HK-2 (cell line): ENCODE measurements around the gene DGKZ.

Source experiments
- DNase-seq: peaks from one replicate; pipeline ENCODE4 v3.0.0-alpha.2; 2018; ENCODE audit not compliant: unreplicated experiment

Gene DGKZ

DNA sequence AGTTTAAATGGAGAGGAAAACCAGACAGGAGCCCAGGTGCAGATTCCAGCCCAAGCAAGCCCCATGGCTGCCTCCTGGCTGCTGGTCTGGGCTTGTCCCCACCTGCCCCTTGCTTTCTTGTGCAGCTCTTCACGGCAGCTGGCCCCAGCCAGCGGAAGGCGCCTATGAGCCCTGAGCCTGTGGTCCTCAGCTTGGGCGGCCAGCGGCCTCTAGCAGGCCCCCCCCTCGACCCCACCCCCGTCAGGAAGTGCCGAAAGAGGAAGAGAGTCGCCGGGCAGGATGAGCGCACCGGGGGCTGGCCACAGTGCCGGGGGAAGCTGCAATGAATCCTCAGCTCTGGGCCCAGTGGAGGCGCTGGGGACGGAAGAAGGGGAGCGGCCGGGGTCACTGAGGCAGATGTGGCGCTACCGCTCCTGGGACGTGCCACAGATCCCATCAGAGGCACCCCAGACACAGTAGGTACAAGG, 2.1 kb upstream of the DGKZ start:
- no peak for DNase-seq

DNA sequence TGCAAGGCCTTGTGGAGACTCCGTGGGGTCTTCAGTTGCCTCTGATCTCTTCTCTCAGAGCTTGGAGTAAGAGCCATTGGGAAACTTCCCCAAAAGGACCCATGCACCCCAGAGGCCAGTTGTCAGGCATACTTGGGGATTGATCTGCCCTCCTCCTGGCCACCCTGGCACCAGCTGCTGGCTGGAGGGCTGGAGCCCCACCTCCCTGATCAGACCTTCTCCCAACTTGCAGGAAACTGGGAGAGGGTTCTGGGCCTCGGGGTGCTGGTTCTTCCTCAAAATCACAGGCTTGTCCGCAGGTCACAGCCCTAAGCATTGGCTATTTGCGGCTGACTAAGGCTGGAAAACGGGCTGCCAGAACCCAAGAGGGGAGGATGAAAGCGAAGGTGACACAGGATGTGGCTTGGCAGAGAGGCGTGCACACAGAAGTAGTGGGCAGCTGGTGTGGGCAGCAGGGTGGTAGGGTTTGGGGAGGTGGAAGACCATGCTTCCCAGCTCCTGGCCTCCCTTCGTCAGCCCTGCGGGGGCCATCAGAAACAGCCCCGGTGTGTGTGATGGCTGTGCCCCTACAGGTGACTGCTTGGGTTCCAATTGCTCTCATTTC, 1.3 kb upstream of the DGKZ start:
- no peak for DNase-seq

DNA sequence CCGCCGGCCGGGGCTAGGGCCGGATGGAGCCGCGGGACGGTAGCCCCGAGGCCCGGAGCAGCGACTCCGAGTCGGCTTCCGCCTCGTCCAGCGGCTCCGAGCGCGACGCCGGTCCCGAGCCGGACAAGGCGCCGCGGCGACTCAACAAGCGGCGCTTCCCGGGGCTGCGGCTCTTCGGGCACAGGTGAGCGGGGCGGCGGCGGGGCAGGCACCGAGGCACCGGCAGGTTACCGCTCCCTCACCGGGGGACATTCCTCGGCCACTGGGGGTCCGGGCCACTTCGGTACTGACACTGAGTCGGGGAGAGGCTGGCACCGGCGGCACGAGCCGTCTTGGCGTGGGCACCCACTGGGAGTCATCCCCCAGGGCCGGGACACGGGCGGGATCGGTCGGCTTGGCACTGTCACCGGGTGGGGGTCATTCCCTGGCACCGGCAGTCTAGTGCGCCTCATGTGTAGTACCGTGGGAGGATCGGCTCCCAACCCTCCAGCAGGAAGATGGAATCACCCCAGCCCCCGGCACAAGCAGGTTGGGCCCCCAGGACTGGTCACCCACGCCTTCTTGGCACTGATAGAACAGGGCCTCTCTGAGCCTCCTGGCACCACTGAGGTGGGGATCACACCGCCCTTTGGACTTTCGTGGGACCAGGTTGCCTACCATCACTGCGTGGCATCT, 511 bp downstream of the DGKZ start:
- no peak for DNase-seq

DNA sequence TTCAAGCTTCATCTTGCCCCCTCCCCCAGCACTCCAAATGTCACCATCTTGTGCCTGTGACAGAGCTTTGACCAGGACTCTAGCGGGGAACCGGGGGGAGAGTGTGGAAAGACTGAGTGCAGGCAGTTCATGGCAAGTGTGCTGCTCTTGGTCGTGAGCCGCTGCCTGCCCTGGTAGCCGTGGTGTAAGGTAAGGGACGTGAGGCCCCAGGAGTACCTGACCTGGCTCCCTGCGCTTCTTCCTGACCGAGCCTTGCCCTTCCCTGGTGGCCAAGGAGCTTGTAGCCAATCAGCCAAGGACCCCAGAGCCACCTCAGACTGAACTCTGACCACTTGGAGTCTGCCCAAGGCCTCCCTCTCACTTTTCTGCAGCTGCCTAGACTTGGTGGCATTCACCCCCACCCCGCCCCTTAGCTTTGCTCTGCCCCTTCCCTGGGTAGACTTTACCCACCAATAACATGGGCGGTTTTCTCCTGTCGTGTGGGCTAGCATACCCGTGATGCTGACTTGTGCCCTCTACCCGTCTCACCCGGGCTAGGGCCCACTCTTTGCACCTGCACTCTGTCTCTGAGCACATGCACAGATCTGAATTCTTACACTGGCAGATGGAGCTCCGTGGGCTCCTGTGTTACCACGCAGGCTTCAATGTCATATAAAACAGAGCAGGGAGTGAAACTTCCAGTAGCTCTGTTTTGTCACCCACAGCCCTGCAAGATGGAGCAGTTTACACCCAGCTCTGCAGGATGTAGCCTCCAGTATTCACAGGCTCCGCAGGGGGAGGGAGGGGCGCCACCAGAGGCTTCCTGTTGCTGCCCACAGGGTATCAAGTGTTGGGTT, 1.5 kb downstream of the DGKZ start:
- no peak for DNase-seq

DNA sequence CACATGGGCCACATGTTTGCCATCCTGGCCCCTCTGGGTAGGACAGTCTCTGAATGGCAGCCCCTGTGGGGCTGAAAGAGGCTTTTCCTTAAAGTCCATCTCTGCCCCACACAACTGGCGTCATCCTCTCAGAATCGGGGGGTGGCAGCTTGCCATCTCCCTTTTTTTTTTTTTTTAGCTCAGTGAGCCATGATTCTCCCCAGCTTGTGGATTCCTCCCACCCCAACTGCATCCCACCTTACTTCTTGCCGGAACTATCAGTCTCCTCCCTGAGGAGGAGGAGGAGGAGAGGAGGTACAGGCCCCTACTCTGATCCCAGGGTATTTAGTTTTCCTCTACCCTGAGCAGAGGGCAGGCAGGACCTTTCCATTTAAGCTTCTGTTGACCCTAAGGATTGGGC, 3.4 kb downstream of the DGKZ start:
- DNase-seq, result no peak

DNA sequence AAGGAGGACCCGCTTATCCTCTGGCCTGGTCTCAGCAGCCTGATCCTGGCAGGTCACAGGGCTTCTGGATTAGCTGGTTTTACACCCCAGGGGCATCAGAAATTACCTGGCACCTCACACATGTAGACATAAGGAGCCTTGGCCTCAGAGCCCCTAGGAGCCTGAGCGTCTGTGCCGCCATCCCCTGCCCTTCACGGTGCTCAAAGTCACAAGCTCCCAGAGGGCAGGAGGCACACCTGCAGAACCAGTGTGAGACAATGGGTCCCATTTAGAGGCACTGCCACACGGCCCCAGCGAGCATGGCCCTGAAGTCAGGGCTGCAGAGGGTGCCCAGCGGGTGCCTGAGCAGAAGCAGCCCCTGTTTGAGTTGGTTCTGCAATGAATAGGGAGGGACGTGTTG, 3.9 kb downstream of the DGKZ start:
- no peak for DNase-seq

DNA sequence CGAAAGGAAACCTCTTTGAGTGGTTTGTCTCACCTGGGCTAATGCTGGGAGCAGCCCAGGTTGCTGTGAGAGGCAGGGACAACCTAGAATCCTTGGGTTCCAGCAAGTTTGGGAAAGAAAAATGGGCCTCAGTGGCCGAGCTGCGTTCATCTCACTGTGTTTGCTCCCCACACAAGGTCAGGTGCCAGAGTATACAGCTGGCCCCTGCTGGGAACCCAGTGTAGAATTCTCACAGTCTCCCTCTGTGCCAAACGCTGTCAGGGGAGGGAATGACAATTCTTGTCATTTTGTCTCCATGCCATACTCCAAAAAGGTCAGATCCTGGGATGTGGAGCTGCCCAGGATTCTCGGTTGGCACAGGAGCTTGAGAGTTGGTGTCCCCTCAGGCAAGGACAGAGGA, 4.3 kb downstream of the DGKZ start:
- DNase-seq, result no peak

DNA sequence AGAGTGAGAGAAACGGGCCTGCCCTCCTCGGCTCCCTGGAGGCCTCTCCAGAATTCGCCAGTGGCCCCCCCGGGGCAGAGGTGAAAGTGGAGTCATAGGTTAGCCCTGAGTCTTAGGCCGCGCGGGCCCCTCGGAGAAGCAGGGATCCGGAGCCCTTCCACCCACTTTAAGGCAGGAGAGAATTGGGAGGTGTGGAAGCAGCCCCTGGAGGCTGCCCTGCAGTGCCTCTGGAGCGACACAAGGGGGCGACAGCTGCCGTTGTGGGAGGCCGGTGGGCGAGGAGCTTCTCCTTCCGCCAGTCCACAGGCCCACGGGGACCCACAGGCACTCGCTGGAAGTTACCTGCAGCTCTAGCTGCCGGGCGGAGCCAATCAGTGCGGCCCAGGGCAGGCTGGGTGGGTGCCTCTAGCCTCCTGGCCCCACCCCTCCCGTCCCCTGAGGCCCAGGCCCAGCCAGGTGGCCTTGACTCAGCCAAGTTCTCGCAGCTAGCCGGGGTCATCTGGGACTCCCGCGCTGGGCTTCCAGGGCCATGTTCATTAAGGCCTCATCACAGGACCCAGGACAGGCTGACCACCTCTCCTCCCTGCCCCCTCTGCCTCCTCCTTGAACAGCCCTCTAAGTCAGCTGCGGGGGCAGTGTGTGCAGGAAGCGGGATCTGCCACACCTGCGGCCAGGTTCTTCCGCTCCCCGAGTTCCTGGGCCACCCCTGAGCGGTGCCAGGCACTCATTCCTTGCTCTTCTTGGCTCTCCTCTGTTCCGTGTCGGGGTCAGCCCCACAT, 5.0 kb downstream of the DGKZ start:
- no peak for DNase-seq

DNA sequence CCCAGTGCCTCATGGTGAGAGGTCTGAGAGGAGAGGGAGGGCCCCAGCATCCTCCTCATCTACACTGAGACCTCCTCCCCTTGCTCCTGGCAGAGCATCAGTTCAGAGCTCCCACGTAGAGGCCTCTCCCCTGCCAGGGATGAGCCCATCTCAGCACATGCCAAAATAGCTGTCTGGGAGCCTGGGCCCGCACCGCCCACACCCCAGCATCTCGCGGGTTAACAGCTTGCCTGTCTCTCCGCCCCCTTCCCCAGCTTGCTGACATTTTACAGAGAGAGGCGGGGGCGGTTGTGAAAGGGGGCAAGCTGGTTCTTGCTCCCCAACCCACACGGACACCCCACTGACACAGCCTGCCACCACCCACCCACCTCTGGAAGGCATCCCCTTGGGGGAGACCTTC, 6.4 kb downstream of the DGKZ start:
- DNase-seq, result no peak

DNA sequence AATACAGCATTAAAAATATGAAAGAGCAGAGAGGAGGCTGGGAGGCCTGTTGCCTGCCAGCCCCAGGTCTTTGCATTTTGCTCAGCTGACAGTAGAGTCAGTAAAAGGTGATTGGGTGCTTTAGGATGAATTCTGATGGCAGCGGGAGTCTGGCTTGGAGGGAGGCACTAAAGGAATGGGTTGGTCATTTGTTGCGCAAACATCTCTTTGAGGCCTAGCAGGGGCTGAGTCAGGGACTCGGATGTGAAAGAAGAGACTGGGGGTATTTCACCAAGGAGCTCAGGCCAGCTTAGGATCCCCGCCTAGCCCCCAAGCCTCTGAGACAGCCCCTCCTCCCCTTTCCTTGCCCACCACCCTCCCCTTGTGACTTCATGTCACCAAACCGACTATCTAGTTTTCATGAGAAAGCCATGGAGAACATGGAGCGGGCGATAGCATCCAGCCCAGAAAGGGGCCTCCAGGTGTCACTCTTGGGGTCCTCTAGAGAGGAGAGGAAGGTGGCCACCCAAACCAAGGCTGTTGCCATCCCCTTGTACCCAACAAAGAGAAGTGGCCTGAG, 9.7 kb downstream of the DGKZ start:
- no peak for DNase-seq

DNA sequence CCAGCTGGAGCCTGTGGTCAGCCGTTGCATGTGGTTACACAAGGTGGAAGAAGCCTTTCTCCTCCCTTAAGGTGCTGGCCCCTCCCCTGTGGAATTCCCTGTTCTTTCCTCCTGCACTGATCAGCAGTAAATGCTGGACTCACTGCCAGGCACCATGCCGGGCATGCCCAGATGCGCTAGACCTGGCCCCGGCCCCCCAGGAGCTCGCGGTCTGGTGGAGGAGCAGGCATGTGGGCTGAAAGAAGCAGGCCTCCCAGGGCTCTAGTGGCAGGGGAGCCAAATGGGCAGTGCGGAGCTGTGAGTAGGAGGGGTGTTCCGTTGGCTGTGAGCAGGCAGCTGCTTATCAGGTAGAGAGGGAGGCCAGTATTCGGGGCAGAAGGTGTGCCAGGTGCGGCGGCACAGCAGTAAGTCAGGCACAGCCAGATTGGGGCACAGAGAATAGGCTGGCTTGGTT, 10.2 kb downstream of the DGKZ start:
- no peak for DNase-seq

DNA sequence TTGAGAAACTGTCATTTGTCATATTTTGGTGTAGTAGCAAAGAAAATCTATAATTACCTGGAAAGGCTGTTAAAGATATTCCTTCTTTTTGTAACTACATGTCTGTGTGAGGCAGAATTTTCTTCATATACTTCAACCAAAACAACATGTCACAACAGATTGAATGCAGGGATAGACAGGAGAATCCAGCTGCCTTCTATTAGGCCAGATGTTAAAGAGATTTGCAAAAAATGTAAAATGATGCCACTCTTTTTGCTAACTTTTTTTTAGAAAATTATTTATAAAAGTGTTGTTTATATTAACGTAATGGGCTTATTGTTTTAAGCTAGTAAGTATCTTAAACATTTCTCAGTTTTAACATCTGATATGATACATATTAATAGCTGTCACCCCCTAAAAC, 12.7 kb downstream of the DGKZ start:
- DNase-seq, result no peak

DNA sequence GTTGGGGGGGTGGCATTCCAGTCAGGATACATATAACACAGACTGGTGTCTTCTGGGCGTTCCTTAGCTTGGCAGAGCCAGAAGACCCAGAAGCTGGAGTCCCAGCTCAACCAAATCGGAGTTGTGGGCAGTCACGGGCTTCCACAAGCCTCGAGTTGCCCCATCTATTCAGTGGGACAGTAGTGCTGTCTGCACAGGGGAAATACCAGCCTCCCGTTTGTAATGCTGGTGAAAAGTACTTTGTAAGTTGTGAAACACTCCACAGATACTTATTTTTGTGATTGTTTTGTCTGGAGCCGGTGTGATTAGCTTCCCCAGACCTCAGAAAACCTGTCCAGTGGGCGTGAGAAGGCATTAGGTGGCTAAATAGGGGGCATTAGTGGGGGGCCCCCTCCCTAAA, 13.6 kb downstream of the DGKZ start:
- no peak for DNase-seq

DNA sequence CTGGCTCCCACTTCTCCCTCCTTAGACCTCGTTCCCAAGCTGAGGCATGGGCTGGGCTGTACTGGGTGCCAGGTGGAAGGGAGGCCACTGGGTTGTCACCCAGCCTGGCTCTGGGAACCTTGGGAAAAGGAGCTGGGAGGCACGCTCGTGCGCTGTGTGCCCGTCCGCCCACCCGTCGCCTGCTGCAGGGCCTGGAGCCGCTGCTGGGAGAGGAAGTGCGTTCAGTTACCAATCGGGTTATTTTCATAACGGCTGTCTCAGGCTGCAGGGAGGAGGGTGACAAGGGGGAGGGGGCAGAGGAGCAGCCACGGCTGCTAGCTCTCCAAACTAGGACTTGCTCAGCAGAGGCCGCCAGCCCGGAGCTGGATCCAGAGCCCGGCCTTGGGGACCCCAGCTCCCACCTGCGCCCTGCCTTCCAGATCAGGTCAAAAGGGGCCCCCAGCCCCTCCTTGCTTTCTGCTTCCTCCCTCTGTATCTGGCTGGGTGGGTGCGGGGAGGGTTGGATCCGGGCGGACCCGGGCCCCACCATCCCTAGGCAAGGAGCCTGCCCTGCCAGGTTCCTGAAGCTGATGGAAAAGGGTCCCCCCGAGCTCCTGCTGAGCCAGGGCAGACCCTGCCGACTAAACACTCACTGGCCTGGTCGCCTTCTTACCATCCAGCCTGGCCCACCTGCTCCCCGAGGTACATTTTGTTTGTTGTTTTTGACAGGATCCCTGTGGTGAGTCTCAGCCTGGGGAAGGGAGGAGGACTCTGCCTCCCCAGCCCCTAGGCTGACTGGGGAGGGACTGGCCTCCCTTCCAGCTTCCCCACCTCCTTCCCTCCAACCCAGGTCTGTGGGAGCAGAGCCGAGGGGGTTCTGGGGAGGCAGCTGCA, 14.3 kb downstream of the DGKZ start:
- no peak for DNase-seq

DNA sequence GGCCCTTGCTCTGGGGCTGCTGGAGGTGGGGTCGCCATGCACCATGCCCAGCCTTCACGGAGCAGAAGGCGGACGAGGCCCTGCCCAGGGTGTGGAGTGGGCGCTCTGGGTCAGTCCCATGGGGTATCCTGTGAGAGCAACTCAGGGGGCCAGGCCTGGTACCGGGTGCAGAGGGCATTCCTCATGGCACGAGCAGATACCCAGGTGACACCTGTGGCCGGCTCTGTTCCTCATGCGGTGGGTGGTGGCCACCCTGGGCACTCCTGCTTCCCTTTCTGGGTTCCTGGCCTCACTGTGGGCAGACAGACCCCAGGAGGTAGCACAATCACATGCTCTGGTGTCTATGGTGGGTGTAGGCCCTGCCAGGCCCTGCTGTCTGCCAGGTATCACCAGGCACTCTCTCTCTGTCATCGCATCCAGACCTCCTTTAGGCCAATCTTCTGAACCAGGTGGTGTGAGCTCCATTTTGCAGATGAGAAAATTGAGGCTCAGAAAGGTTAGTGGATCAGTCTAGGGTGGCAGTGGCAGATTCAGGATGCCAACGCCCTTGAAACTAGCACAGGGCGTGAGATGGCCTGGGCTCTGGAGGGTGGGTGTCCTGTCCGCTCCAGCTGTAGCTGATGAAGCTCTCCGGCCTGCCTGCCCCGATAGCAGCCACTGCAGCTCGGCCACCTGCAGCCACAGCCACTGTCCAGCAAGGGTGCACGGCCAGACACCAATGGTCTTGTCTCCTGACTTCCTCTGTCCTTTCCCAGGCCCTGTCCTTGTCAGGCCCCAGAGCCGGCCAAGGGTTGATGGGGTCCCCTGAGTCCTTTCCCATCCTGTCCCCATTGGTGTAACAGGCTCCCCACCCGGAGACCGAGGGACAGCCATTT, 15.1 kb downstream of the DGKZ start:
- DNase-seq, result no peak

DNA sequence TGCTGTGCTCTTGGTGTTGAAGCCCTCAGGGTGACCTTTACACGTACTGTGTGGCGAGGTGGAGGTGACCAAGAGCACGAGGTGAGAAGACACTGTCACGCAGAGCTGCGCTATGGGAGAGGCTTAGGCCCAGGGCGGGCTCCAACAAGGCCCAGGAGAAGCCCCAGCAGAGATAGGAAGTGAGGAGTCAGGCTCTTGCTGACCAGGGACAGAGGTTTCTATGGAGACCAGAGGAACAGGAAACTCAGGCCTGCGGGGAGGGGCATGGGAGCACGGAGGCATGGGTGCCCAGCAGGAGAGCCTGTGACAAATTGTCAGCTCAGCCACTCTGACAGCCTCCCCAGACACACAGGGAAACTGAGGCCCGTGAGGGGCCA, 15.8 kb downstream of the DGKZ start:
- DNase-seq, result peak; percentile 69

DNA sequence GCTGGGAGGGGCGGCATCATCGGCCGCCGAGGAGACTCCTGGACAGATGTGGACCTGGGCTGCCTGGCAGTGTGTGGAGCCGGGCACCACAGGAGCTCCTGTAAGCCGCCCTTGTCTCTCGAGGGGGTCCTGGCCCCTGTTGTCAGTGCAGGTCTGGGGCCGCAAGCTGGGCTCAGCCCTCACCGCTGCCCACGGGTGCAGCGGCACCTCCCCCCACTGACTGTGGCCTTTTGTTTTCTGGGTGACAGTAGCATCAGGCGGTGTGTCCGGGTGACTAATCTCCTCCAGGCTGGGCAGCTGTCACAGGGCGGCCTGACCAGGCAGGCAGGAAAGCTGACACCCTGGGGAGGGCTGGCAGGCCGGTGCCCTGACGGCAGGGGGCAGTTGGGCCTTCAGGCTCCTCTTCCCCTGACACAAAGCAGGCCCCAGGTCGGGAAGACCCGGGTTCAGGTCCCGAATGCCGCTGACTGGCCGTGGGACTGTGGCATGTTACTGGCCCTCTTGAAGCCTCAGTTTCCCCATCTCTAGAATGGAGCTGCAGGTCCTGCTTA, 16.3 kb downstream of the DGKZ start:
- peak; percentile 73 for DNase-seq

DNA sequence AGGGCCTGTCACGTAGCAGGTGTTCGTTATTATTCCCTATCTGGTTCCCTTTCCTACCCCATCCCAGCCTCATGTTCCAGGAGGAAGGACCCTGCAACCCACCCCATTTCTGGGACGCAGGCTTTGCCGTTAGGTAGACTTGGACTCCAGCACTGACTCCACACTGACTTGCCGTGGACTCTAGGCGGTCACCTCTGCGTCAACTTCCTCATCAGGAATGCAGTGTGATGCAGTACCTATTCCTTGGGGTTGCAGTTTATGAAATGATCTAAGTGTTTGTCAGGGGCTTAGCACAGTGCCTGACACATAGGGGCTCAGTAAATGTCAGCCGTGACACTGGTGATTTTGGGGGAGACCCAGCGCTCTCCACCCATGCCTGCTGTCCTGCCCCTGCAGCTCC, 16.8 kb downstream of the DGKZ start:
- DNase-seq, result no peak

DNA sequence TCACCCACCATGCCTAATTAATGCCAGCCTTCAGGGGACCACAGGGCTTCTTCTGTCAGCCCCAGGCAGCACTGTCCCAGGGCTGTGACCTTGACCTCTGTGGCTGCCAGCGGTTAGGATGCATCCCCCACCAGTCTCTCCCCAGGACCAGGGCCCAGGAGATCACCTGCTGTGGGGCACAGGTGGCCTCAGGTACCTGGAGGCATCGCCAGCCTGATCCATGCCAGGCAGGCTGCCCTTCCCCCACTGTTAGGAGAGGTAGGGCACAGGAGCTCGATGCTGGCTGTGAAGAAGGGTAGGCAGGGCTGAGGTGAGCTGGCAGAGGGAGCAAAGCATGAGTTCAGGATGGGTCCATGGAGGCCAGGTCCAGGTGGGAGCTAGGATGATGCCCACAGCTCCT, 17.5 kb downstream of the DGKZ start:
- DNase-seq, result no peak

DNA sequence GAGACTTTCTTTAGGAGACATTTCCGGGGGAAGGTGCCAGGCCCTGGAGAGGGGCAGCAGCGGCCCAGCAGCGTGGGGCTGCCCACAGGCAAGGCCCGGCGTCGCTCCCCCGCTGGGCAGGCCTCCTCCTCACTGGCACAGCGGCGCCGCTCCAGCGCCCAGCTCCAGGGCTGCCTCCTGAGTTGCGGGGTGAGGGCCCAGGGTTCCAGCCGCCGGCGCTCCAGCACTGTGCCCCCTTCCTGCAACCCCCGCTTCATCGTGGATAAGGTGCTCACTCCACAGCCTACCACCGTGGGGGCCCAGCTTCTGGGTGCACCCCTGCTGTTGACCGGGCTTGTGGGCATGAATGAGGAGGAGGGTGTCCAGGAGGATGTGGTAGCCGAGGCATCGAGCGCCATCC, 19.0 kb downstream of the DGKZ start:
- DNase-seq, result no peak
